K562 (cell line): ENCODE data around the gene PDLIM4. TPM values are rescaled to one million over a fixed set of nuclear protein-coding genes. Genes with fewer than 3 reads are reported as not detected.

Experiments used
- ARHGAP35 ChIP-seq: fragments of 450-650 bp; IDR thresholded peaks from 2 replicates; pipeline ENCODE4 v1.6.1; 2018; ENCODE audit not compliant: partially characterized antibody
- HMGN3 ChIP-seq: IDR thresholded peaks from 2 replicates; pipeline ENCODE4 v1.6.1; 2011; ENCODE audit warnings: borderline replicate concordance, low read depth, mild to moderate bottlenecking, mixed read lengths, low read length; ENCODE audit not compliant: insufficient read length; ENCODE audit errors: extremely low read depth
- NBN ChIP-seq: fragments of 450-650 bp; IDR thresholded peaks from 2 replicates; pipeline ENCODE4 v1.6.1; 2016; ENCODE audit warnings: low read depth, mild to moderate bottlenecking
- NFE2L1 ChIP-seq: fragments of 450-650 bp; IDR thresholded peaks from 2 replicates; pipeline ENCODE4 v1.6.1; 2016; ENCODE audit warnings: missing genetic modification characterization, low read depth, mild to moderate bottlenecking, missing compliant biosample characterization, moderate library complexity, borderline replicate concordance
- RBM14 ChIP-seq: fragments of 200-400 bp; formaldehyde crosslinking; IDR thresholded peaks from 2 replicates; pipeline ENCODE4 v1.6.1; 2018; ENCODE audit warnings: low read depth, mild to moderate bottlenecking, low read length, moderate library complexity, borderline replicate concordance; ENCODE audit not compliant: insufficient read depth
- STAT5B ChIP-seq: fragments of 250-450 bp; sonication (Bioruptor Pico); IDR thresholded peaks from 2 replicates; pipeline ENCODE4 v1.8.0; 2021; ENCODE audit warnings: mild to moderate bottlenecking, inconsistent platforms
- ZNF79 ChIP-seq: fragments of 250-450 bp; sonication (Bioruptor Pico); IDR thresholded peaks from 2 replicates; pipeline ENCODE4 v1.4.0; 2020; ENCODE audit warnings: low read depth, mild to moderate bottlenecking, moderate library complexity
- polyA plus RNA-seq, 8 experiments: library from polyadenylated mRNA; depleted of rRNA in 4 of 8; stranded (reverse) in 5 of 8; unstranded in 3 of 8; fragments of >200 nt; fragmentation: Nextera tagmentation in 2 of 8; fragmentation: Illumina TruSeq in 1 of 8; extraction: Ambion mirVana in 2 of 8; extraction: Trizol in 1 of 8; gene quantifications; 2 replicates each; pipeline versions ENCODE4 v1.2.1 to v1.2.3, GENCODE V29; 2011 to 2014; ENCODE audit warnings: inconsistent platforms in 1 of 8, missing spikeins in 1 of 8
- total RNA-seq, 7 experiments: library from RNA; depleted of rRNA in 6 of 7; stranded (reverse); fragments of >200 nt in 6 of 7; fragmentation: Illumina TruSeq in 2 of 7; extraction: Trizol in 2 of 7; gene quantifications; 2 replicates each; pipeline versions ENCODE4 v1.2.1 to v1.2.3, GENCODE V29; 2011 to 2021; ENCODE audit warnings: low replicate concordance in 1 of 7
- TF ChIP-seq, protein P1 (sequence below): fragments of 200-600 bp; sonication (generic); IDR thresholded peaks from one replicate; pipeline ENCODE4 v1.6.1; 2012; ENCODE audit warnings: mild to moderate bottlenecking, low read depth, low read length, inconsistent platforms
- TF ChIP-seq, protein P2 (sequence below): fragments of 450-650 bp; formaldehyde crosslinking; IDR thresholded peaks from 2 replicates; pipeline ENCODE4 v1.4.0; 2022; ENCODE audit warnings: missing genetic modification characterization
- TF ChIP-seq, protein P3 (sequence below): fragments of 250-450 bp; sonication (Bioruptor Pico); IDR thresholded peaks from 2 replicates; pipeline ENCODE4 v1.4.0; 2020; ENCODE audit warnings: mild to moderate bottlenecking, moderate library complexity

The PDLIM4 gene
- total and polyA plus RNA-seq, 9 of the 15 experiments (the other 6 are each of a cell fraction or from before 2014, with no cell fraction given): 0.28 to 32.8 (median 13.1) TPM

DNA sequence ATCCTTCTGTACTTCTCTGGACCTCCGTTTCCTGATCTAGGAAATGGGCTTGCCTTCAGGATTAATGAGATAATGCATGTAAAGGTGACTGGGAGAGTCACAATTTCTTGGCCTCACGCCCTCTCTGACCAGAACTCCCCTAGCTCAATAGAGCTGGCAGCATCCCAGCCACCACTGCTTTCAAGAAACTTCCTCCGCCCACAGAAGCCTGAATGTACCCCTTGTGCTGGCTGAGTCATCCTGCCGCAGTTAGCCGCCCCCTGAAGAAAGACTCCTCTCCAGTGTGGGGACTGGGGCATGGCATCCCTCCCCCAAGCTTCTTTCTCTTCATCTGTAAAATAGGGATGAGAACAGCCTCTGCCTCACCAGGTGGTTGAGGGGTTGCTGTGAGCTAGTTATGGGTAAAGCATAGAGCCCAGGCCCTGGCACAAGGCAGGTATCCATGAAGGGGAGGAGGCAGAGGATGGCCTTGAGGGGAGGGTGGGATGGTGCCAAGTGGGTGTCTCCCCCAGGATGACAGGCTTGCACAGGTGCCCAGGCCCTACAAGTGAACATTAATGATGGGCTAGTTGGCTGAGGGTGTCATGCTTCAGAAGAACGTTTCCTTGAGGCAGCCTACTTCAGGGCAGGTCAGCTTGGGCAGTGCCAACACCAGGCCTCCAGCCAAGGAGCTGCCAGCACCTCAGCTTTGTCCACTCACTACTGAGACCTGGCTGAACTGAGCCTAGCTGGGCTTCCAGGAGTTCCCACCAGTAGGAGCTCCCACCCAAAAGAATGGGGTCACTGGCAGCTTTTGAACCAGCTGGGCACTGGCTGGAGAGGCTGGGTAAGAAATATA, 3.4 kb downstream of the PDLIM4 start (continued):
- TF ChIP-seq, protein P1, sequence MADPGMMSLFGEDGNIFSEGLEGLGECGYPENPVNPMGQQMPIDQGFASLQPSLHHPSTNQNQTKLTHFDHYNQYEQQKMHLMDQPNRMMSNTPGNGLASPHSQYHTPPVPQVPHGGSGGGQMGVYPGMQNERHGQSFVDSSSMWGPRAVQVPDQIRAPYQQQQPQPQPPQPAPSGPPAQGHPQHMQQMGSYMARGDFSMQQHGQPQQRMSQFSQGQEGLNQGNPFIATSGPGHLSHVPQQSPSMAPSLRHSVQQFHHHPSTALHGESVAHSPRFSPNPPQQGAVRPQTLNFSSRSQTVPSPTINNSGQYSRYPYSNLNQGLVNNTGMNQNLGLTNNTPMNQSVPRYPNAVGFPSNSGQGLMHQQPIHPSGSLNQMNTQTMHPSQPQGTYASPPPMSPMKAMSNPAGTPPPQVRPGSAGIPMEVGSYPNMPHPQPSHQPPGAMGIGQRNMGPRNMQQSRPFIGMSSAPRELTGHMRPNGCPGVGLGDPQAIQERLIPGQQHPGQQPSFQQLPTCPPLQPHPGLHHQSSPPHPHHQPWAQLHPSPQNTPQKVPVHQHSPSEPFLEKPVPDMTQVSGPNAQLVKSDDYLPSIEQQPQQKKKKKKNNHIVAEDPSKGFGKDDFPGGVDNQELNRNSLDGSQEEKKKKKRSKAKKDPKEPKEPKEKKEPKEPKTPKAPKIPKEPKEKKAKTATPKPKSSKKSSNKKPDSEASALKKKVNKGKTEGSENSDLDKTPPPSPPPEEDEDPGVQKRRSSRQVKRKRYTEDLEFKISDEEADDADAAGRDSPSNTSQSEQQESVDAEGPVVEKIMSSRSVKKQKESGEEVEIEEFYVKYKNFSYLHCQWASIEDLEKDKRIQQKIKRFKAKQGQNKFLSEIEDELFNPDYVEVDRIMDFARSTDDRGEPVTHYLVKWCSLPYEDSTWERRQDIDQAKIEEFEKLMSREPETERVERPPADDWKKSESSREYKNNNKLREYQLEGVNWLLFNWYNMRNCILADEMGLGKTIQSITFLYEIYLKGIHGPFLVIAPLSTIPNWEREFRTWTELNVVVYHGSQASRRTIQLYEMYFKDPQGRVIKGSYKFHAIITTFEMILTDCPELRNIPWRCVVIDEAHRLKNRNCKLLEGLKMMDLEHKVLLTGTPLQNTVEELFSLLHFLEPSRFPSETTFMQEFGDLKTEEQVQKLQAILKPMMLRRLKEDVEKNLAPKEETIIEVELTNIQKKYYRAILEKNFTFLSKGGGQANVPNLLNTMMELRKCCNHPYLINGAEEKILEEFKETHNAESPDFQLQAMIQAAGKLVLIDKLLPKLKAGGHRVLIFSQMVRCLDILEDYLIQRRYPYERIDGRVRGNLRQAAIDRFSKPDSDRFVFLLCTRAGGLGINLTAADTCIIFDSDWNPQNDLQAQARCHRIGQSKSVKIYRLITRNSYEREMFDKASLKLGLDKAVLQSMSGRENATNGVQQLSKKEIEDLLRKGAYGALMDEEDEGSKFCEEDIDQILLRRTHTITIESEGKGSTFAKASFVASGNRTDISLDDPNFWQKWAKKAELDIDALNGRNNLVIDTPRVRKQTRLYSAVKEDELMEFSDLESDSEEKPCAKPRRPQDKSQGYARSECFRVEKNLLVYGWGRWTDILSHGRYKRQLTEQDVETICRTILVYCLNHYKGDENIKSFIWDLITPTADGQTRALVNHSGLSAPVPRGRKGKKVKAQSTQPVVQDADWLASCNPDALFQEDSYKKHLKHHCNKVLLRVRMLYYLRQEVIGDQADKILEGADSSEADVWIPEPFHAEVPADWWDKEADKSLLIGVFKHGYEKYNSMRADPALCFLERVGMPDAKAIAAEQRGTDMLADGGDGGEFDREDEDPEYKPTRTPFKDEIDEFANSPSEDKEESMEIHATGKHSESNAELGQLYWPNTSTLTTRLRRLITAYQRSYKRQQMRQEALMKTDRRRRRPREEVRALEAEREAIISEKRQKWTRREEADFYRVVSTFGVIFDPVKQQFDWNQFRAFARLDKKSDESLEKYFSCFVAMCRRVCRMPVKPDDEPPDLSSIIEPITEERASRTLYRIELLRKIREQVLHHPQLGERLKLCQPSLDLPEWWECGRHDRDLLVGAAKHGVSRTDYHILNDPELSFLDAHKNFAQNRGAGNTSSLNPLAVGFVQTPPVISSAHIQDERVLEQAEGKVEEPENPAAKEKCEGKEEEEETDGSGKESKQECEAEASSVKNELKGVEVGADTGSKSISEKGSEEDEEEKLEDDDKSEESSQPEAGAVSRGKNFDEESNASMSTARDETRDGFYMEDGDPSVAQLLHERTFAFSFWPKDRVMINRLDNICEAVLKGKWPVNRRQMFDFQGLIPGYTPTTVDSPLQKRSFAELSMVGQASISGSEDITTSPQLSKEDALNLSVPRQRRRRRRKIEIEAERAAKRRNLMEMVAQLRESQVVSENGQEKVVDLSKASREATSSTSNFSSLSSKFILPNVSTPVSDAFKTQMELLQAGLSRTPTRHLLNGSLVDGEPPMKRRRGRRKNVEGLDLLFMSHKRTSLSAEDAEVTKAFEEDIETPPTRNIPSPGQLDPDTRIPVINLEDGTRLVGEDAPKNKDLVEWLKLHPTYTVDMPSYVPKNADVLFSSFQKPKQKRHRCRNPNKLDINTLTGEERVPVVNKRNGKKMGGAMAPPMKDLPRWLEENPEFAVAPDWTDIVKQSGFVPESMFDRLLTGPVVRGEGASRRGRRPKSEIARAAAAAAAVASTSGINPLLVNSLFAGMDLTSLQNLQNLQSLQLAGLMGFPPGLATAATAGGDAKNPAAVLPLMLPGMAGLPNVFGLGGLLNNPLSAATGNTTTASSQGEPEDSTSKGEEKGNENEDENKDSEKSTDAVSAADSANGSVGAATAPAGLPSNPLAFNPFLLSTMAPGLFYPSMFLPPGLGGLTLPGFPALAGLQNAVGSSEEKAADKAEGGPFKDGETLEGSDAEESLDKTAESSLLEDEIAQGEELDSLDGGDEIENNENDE: no peak
- TF ChIP-seq NFE2L1: no peak
- TF ChIP-seq STAT5B (CRISPR knock-in tag): no peak
- TF ChIP-seq RBM14: no peak
- TF ChIP-seq ARHGAP35: no peak
- TF ChIP-seq HMGN3: no peak
- no peak for TF ChIP-seq ZNF79
- TF ChIP-seq, protein P2, sequence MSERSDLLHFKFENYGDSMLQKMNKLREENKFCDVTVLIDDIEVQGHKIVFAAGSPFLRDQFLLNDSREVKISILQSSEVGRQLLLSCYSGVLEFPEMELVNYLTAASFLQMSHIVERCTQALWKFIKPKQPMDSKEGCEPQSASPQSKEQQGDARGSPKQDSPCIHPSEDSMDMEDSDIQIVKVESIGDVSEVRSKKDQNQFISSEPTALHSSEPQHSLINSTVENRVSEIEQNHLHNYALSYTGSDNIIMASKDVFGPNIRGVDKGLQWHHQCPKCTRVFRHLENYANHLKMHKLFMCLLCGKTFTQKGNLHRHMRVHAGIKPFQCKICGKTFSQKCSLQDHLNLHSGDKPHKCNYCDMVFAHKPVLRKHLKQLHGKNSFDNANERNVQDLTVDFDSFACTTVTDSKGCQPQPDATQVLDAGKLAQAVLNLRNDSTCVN (CRISPR knock-in tag): no peak
- TF ChIP-seq, protein P3, sequence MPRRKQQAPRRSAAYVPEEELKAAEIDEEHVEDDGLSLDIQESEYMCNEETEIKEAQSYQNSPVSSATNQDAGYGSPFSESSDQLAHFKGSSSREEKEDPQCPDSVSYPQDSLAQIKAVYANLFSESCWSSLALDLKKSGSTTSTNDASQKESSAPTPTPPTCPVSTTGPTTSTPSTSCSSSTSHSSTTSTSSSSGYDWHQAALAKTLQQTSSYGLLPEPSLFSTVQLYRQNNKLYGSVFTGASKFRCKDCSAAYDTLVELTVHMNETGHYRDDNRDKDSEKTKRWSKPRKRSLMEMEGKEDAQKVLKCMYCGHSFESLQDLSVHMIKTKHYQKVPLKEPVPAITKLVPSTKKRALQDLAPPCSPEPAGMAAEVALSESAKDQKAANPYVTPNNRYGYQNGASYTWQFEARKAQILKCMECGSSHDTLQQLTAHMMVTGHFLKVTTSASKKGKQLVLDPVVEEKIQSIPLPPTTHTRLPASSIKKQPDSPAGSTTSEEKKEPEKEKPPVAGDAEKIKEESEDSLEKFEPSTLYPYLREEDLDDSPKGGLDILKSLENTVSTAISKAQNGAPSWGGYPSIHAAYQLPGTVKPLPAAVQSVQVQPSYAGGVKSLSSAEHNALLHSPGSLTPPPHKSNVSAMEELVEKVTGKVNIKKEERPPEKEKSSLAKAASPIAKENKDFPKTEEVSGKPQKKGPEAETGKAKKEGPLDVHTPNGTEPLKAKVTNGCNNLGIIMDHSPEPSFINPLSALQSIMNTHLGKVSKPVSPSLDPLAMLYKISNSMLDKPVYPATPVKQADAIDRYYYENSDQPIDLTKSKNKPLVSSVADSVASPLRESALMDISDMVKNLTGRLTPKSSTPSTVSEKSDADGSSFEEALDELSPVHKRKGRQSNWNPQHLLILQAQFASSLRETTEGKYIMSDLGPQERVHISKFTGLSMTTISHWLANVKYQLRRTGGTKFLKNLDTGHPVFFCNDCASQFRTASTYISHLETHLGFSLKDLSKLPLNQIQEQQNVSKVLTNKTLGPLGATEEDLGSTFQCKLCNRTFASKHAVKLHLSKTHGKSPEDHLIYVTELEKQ (CRISPR knock-in tag): no peak
- no peak for TF ChIP-seq NBN
